GM12873 (cell line): ENCODE results near the gene FRYL.

Source experiments
- TF ChIP-seq, protein P1 (sequence below): IDR thresholded peaks from 2 replicates; pipeline ENCODE4 v1.5.1; 2012; ENCODE audit warnings: low read depth, mild to moderate bottlenecking, moderate library complexity, low read length, control low read depth; ENCODE audit not compliant: insufficient read depth; ENCODE audit errors: missing control alignments

Gene FRYL

GRCh38 chr4:48780865-48781214 is 761 bp upstream of the FRYL start:
- TF ChIP-seq, protein P1, sequence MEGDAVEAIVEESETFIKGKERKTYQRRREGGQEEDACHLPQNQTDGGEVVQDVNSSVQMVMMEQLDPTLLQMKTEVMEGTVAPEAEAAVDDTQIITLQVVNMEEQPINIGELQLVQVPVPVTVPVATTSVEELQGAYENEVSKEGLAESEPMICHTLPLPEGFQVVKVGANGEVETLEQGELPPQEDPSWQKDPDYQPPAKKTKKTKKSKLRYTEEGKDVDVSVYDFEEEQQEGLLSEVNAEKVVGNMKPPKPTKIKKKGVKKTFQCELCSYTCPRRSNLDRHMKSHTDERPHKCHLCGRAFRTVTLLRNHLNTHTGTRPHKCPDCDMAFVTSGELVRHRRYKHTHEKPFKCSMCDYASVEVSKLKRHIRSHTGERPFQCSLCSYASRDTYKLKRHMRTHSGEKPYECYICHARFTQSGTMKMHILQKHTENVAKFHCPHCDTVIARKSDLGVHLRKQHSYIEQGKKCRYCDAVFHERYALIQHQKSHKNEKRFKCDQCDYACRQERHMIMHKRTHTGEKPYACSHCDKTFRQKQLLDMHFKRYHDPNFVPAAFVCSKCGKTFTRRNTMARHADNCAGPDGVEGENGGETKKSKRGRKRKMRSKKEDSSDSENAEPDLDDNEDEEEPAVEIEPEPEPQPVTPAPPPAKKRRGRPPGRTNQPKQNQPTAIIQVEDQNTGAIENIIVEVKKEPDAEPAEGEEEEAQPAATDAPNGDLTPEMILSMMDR, result no peak

DNA sequence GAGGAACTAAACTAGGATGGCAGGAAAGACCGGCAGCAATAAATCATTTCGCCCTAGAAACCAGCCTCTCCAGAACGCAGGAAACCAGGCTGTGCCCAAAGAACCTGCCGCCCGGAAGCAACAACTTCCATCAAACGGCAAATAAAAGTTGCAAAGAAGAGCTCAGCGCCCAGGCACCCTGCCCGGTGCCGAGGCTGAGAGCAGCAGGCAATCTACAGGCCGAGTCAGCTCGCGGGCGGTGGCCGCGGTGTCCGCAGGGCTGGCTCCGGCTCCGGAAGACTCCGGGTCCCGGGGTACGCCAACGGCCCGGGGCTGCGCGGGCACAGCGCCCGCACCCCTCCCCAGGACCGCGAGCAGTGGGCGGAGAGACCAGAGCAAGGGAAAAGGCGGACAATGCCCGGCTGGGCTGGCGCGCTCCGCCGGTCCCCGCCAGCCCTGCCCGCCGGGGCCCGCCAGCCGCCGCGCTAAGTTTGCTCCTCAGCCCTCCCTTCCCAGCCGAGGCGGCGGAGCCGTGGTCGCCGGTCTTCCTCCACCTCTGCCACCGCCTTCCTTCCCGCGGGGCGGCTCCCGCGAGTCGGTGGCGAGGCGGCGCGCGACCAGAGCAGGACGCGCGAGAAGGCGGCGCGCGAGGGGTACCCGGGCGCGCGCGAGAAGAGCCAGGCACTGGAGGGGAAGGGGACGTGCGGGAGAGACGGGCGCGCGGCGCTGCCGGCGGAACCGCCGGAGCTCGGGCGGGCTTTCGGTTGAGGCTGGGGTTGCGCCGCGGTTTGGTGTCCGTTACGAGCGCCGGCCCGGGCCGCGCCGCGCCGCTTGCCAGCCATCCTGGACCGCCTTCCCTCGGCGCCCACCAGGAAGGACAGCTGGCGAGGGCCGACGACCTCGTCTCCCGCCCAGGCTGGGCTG is 733 bp downstream of the FRYL start:
- TF ChIP-seq, protein P1, result no peak

DNA sequence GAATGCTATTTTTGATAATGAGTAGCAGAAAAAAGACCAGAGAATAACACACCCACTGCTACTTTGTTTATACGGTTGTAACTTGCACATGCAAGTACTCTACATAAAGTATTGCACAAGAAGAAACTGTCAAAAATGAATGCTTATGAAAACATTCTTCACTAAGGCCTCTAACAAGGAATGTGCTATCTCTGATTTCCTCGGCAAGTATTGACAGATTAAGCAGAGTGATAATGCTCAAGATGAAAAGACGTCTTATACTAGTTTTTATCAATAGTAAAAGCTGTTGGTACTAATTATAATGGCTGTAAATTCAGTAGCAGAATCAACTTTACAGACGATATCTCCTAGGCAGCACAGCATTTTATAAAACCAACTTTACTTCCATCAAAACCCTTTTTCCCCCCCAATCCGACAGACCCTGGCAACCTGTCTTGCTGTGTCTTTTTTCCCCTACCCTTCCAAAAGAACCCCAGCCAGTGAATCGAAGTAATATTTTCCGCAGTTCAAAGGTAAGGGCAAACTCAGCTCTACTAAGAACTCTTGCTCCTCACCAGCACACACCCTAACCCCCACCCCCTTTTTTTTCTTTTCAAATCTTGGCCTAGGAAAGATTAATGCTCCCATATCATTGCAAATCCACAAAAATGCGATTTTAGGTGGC is 1.5 kb downstream of the FRYL start:
- TF ChIP-seq, protein P1, result no peak

DNA sequence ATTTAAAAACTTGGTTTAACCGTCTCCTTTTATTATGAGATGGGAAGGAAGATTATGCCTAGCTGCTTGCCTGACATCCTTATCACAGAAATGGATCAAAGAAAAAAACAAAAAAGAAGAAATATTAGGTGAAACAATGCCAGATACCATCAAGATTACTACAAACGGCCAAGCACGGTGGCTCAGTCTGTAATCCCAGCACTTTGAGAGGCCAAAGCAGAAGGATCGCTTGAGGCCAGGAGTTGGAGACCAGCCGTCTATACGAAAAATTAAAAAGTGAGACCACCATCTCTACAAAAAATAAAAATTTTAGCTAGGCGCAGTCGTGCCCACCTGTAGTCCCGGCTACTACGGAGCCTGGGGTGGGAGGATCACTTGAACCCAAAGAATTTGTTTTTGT is 2.3 kb downstream of the FRYL start:
- TF ChIP-seq, protein P1, result no peak

- TF ChIP-seq, protein P1, result no peak
These were observed 5.0 kb downstream of the FRYL start for GRCh38 chr4:48774760-48775710.

- TF ChIP-seq, protein P1, result no peak
These were observed 7.5 kb downstream of the FRYL start for GRCh38 chr4:48772556-48772955.
